ENCODE measurements around the gene MARCKSL1.
A peak's percentile ranks its signal among the peaks of the same experiment; 100 is the strongest.
"Not testable (repeated sequence)": the region's sequence is repeated elsewhere in the genome, so short reads cannot be mapped to it uniquely, and the experiment has no call there.

MARCKSL1 gene

DNA sequence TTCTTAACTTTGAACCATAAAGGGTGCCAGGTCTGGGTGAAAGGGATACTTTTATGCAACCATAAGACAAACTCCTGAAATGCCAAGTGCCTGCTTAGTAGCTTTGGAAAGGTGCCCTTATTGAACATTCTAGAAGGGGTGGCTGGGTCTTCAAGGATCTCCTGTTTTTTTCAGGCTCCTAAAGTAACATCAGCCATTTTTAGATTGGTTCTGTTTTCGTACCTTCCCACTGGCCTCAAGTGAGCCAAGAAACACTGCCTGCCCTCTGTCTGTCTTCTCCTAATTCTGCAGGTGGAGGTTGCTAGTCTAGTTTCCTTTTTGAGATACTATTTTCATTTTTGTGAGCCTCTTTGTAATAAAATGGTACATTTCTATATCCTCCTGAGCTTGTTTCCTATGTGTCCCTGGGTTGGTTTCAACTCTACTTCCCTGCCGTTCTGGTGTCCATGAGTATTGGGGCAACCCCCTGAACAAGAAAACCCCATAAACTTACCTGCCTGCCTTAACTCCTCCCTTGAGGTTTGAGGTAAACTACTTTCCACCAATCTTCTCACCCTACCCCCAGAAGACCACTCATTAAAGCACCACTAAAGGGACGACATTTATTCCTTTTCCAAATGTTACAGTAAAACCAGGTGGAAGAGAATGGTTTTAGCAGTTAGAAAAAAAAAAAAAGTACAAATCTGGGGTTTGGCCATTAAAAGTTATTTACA, 2.6 kb downstream of the MARCKSL1 start:
- no peak for ATAC-seq
- DNase-seq = no peak

DNA sequence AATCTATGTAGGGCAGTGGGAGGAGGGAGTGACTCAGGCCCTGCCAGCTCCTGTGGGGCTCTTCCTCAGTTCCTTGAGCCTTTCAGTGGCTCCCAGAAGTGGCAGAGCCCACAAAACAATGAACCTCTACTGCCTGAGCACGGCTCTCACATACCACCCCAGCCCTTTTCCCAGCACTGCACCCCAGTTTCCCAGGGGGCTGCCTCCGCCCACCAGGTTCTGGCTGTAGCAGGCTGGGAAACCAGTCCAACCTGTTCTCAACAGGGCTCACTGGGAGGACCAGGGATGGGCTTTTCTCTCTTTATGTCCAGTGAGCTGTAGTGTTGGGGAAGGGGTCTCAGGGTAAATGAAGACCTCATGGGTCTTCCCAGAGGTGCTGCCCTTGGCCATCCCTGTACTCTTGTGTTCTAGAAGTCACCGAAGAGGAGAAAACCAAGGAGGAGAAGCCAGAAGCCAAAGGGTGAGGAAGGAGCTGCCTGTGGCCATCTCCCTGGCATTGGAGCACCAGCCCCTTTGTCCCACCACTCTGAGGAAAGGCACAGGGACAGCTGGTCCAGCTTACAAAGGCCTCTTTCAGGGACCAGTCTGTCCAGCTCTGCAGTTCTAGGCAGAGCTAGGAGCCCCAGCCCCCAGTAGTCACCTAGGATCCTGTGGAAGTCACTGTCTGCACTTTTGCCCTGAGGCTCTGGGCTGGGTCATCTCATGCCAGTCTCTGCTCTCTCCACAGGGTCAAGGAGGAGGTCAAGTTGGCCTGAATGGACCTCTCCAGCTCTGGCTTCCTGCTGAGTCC, 3.5 kb downstream of the MARCKSL1 start:
- DNase-seq (no peak), ATAC-seq (no peak)

DNA sequence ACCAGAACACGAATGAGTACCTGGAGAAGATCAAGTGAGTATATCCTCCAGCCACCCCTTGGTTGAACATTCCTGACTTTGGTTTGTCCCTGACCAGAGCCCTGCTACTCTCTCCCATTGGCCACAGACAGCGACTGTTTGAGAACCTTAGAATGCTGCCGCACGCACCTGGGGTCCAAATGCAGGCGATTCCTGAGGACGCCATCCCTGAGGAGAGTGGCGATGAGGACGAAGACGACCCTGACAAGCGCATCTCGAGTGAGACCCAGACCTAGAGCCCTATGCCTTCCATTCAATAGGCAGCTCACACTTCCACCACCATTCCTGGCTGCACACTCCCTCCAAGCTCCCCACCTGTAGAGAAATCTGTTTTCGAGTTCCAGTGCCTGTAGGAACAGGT, 4.5 kb downstream of the MARCKSL1 start:
- DNase-seq (no peak), ATAC-seq (no peak)

DNA sequence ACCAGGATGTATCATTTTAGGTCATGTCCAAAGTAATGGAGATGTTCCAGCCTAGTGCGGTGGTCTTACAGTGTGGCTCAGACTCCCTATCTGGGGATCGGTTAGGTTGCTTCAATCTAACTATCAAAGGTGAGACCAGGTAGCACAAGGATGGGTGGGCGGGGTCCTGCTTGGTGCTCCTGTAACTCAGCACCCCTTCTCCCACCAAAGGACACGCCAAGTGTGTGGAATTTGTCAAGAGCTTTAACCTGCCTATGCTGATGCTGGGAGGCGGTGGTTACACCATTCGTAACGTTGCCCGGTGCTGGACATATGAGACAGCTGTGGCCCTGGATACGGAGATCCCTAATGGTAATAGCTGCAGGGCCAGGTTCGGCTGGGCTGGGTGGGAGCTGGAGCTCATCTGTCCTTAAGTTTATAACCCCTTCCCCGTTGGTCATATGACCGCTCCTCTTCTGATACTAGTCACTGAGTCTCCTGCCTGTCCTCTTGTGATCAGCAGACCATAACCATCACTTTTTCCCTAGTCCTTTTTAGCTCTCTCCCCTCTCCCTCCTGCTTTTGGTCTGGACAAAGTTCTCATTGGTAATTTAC, 5.4 kb downstream of the MARCKSL1 start:
- ATAC-seq (no peak), DNase-seq (no peak)

DNA sequence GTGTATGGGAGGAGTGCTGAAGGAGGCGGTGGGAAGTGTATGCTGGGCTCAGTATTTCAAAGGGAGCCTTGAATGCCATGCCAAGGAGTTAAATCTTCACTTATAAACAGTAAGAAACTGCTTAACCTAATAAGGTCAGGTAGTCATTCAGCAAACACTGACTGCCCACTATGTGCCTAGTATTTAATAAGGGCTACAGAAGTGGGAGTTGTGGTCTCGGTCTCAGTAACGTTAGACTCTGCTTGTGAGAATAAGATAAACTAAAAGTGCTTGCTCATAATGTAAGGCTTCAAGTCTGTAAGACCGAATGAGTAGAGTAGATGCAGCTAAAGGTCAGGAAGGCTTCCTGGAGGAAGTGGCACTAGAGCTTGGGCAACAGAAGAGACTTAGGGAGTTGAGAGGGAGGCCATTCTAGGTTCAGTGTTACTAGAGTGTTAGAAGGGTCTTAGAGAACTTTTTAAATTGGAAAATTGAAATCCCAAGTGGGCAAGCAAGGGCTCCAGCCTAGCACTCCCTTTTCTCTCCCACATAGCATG, 6.0 kb downstream of the MARCKSL1 start:
- DNase-seq (no peak), ATAC-seq (no peak)

DNA sequence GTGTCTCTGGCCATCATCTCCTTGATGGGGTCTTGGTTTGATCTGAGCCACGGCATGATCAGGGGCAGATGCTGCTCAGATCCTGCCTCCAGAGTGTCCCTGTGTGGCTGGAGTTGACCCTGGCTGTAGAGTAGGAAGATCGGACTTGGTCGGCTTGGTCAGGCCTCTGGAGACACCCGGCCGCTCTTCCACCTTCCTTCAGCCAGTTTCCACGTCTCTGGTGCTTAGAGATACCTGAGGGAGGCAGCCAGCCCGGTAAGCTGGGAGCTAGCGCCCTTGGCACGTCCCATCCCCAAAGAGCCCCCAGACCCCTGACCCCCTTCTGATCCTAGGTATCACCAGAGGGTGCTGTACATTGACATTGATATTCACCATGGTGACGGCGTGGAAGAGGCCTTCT, 8.8 kb downstream of the MARCKSL1 start:
- ATAC-seq = no peak
- no peak for DNase-seq

DNA sequence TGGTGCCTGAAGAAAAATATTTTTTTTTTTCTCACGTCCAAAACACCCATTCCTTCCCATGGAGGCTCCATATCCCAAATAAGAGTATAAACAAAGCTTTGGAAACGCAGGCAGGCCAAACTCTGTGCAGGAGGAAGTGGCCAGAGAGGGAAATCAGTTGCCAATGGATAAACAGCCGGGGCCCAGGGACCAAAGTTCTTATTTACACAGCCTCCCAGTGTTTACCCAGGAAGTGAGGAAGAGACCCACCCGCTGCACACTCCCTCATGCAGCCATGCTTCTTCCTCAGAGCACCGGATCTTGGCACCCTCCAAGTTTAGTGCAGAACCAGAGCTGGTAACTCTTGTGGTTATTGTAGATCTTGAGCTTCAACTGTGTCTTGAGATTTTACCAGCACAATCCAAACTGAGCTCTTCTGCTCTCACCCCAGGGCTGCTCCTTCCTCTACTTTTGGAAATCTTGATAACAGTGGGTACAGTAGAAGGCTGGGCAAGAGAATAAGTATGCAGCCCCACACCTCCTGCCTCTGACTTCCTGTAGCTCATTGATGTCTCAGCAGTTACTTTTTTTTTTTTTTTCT, 14.2 kb downstream of the MARCKSL1 start:
- DNase-seq (no peak), ATAC-seq (no peak)

DNA sequence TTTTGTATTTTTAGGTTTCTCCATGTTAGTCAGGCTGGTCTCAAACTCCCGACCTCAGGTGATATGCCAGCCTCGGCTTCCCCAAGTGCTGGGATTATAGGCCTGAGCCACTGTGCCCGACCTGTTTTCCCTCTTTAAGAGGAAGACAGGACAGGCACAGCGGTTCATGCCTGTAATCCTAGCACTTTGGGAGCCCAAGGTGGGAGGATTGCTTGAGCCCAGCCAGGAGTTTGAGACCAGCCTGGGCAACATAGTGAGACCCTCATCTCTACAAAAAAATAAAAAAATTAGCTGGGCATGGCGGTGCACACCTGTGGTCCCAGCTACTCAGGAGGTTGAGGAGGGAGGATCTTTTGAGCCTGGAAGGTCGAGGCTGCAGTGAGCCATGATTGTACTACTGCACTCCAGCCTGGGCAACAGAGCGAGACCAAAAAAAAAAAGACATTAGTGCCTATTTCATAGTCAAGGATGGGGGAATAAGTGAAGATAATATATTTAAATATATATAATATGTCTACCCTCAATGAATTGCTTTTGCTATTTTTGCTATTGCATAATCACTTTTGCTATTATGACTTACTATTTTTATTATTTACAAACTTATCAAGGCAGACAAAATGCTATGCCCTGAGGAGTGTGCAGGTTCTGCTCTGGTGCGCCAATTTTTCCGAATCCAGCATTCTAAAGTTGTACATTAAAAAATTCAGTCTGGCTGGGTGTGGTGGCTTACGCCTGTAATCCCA, 17.7 kb downstream of the MARCKSL1 start:
- DNase-seq (no peak), ATAC-seq (no peak)

DNA sequence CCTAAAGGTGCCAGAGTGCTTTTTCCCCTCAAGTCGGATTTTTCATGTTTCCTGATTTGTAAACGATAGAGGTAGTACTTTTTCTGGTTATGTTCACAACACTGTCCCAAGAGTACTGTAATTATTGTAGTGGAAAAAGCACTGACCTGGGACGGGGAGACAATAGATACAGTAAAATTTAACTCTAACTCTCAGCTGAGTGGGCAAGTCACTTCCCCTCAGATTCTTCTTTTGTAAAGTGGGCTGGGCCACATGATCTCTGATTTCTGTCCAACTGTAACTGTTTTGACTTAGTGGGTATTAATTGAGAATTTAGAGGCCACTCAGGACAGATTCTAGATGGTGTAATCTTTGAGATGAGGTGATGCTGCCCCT, 19.1 kb downstream of the MARCKSL1 start:
- DNase-seq (no peak), ATAC-seq (no peak)

DNA sequence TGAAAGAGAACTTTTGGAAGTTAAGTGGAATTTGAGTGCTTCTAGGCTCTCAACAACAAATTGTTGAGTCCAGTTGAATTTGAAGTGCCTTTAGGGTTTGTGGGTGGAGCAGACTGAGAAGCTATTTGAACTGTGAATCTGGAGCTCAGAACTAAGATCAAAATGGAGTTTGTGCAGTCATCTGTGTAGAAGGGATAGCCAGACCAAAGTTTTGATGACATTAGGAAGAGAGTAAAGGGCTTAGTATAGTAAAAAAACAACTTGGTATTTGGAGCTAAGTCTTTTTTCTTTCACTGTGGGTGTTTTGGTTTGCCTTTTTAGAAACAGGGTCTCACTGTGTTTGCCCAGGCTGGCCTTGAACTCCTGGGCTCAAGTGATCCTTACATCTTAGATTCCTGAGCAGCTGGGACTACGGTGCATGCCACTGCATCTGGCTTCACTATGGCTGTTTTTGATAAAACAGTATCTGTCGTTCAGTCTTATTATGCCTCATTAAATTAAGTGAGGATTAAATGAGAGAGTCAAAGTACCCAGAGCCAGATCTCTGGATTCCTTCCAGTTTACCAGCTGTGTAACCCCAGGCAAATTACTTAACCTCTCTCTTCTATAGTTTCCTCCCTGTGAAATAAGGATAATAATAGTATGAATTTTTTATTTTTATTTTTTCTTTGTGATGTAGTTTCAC, 24.2 kb downstream of the MARCKSL1 start:
- no peak for ATAC-seq

DNA sequence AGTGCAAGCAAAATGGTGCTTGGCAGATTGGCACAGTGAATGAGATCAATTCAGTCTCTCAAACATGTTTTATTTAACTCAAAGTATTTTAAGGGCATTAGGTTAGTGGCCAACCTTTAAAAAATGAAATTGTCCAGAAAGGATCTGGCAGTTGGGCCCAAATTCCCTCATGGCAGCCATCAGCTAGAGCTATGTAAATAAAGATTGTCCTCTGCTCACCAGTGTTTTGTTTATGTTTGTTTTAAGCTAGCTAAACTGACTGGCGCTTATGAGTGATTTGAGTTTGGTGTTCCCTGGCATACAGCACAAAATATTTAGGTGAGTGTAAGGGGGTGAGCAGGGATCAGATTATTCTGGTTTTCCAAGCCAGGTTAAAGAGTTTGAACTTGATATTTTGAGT, 26.1 kb downstream of the MARCKSL1 start:
- DNase-seq (no peak), ATAC-seq (no peak)

More for the DNA sequence above, 24.2 kb downstream of the MARCKSL1 start:
- no peak for DNase-seq

DNA sequence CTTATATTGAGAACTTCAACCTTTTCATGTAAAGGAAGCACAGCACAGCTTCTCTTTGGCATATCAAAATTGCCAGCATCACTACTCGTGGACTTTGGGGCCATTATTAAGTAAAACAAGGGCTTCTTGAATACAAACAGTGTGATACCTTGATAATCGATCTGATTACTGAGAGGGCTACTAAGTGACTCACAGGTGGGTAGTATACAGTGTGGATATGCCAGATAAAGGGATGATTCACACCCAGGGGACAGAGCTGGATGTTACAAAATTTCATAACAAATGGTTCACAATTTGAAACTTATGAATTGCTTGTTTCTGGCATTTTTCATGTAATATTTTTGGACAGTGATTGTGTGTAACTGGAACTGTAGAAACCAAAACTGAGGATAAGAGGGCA, 28.7 kb downstream of the MARCKSL1 start:
- DNase-seq = no peak
- peak; percentile 73 for ATAC-seq

DNA sequence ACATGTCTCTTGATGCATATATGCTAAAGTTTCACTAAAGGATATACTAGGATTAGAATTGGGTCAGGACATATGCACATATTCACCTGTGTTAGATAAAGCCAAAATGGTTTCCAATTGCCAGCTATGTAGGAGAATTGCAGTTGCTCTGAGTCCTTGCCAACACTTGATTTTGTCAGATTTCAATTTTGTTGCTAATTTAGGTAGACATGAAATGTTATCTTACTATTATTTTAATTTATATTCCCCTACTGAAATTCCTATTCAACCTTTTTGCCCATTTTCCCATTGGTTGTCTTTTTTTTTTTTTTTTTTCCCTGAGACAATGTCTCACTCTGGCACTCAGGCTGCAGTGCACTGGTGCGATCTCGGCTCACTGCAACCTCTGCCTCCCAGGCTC, 30.7 kb downstream of the MARCKSL1 start:
- ATAC-seq (no peak), DNase-seq (no peak)

DNA sequence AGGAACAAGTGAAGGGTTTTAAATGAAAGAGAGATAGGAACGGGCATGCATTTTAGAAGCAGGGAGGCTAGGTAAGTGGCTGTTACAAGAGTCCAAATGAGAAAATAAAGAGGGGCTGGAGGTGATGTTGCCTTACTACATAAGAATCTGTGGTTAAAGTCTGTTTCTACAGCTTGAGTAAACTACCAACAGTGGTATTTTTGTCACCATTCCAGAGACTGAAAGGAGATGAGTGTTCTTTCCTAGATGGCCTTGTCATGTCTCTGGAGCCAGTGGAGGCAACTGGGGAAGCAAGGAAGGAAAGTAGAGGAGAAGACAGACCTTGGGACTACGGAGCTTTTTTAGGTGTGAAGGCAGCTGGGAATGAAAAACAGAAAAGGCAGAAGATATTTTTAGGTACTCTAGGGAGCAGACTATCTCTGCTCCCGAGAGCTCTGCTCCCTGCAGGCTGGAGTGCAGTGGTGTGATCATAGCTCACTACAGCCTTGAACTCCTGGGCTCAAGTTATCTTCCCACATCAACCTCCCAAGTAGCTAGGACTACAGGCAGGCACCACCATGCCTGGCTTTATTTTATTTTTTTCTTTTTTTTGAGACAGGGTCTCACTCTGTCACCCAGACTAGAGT, 31.9 kb downstream of the MARCKSL1 start:
- no peak for DNase-seq
- no peak for ATAC-seq

DNA sequence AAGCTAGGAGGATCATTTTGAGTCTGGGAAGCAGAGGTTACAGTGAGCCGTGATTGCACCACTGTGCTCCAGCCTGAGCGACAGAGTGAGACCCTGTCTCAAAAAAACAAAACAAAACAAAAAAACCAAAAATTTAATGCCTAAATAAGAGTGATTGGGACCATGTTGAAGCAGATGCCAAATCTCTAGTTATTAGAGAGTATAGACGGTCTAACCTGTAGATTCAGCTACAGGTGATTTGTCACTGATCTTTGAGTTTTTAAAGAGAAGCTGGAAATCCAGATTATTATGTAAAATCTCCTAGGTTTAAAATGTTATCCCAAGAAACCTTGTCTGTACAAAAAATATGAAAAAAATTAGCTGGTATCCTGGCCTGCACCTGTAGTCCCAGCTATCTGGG, 32.7 kb downstream of the MARCKSL1 start:
- ATAC-seq = no peak
- no peak for DNase-seq

DNA sequence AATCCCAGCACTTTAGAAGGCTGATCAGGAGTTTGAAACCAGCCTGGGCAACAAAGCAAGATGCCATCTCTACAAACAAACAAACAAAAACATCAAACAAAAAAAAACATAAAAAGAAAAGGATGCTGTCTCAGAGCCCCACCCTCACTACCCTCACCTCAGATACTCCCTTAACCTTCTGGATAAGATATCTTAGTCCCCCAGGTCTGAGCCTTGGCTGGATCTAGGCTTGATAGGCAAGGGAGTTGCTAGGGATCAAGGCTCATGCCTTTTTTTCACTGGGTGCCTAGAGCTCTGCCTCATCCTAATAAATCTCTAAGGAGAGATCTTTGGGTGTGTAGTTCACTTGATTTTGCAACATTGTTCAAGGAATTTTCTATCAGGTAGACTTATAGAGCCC, 36.7 kb downstream of the MARCKSL1 start:
- ATAC-seq = no peak
- no peak for DNase-seq

DNA sequence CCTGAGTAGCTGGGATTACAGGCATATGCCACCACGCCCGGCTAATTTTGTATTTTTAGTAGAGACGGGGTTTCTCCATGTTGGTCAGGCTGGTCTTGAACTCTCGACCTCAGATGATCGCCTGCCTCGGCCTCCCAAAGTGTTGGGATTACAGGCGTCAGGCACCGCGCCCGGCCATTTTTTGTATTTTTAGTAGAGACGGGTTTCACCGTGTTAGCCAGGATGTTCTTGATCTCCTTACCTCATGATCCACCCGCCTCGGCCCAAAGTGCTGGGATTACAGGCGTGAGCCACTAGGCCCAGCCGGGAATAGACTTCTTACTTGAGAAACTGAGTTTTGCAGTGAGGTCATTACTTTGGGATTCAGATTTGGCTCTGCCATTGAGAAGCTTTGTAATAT, 37.8 kb downstream of the MARCKSL1 start:
- ATAC-seq, DNase-seq: not testable (repeated sequence)

DNA sequence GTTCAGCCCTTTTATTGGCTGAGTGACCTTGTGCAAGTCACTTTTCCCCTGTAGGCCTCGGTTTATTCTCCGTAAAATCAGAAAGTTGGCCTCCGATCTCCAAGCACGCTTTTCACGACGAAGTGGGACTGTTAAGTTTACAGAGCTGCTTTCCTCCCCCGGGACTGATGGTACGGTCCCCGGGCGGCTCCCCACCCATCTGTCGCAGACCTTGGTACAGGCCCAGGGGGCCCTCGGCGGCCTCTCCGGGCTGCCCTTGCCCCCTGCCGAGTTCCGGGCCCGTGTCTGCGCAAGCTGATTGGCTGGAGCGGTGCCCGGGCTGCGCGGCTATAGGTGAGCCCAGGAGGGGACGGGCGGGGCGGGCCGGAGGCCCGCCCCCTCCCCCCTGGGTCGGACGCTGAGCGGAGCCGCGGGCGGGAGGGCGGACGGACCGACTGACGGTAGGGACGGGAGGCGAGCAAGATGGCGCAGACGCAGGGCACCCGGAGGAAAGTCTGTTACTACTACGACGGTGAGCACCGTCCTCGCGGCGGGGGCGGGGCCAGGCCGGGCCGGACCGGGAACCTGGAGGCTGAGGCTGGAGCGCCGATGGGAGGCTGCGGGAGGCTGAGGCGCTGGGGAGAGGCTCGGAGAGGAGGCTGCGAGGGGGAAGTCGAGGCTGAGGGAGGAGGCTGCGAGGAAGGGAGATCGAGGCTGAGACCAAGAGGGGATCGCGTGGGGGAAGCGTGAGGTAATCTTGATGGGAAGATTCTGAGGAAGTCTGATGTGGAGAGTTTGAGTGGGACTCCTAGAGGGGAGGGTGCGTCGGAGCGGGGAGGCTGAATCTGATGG, 44.1 kb downstream of the MARCKSL1 start, which contains the start of gene HDAC1:
TSS of gene HDAC1 (plus strand) at position 376 of the 831 bp plus-strand sequence. CDS start at position 463, 87 bp downstream.
- DNase-seq (peak; percentile 98), ATAC-seq (peak; percentile 100)

DNA sequence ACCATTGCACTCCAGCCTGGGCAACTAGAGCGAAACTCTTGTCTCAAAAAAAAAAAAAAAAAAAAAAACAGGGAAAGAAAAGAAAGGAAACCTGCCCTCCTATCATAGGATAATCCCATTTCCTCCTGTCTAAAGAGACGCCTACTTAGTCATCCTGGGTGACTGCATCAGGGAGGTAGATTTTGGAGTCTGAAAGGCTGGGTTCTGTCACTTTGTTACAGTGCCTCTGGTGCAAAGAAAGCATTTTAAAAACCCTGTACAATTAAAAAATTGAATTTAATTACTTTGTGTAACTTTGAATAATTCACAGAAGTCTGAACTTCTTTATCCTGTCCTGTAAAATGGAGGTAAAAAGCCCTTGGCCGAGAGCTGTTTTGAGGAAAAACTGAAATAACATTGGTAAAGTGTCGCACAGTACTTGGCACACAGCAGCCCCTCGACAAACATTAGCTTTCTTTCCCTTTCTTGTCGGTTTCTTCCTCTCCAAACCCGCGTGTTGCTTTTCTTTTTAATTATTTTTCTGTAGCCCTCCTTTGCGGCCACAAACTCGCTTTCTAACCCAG, 44.8 kb downstream of the MARCKSL1 start:
- ATAC-seq (no peak), DNase-seq (no peak)

DNA sequence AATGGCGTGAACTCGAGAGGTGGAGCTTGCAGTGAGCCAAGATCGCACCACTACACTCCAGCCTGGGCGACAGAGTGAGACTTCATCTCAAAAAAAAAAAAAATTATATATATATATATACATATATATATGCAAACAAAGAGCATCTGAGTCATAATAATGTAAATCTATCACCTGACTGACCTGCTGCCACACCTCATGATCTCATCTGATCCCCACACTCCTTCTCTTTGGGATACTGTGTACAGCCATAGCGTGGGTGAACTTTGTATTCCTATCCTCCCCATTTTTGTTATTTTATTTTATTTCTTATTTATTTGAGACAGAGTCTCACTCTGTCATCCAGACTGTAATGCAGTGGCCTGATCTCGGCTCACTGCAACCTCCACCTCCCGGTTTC, 46.8 kb downstream of the MARCKSL1 start:
- no peak for ATAC-seq
- DNase-seq = no peak
